ENCODE results near the gene KRABD2.

The KRABD2 gene

GRCh38 chr17:8372422-8372821 is 4.1 kb downstream of the KRABD2 start:
- no peak overlapping the region for H3K9ac ChIP-seq (ENCODE audit: low read length)
- no peaks in the 10 kb centered on the region for H3K9me3 Mint-ChIP-seq (ENCODE audit: unreplicated experiment)
- H3K4me3 Mint-ChIP-seq (ENCODE audit: unreplicated experiment) = no peak overlapping the region
- H3K4me1 Mint-ChIP-seq (ENCODE audit: low read depth, unreplicated experiment) = peaks cover 10% of the 10 kb centered on the region
- no peaks in the 10 kb centered on the region for H3K9me3 ChIP-seq (ENCODE audit: insufficient read depth, low read depth, low read length)
- H3K27me3 Mint-ChIP-seq (ENCODE audit: low read depth, unreplicated experiment) = no peaks in the 10 kb centered on the region
- no peak overlapping the region for H3K27ac ChIP-seq (ENCODE audit: low read depth, low read length)
- H3K4me2 ChIP-seq (ENCODE audit: low read length) = no peak overlapping the region
- DNase-seq (ENCODE audit: low read depth) (no peak), FAIRE-seq (no peak)
- H3K27ac Mint-ChIP-seq (ENCODE audit: unreplicated experiment) = no peak overlapping the region
- peaks cover 20% of the 10 kb centered on the region for H3K36me3 ChIP-seq (ENCODE audit: insufficient read depth, low read length)
- H3K27me3 ChIP-seq (ENCODE audit: insufficient read depth, low read length) = no peaks in the 10 kb centered on the region
- peaks cover 12% of the 10 kb centered on the region for H3K79me2 ChIP-seq (ENCODE audit: insufficient read depth, low read length)
- H3K4me1 ChIP-seq (ENCODE audit: insufficient read depth, low read length) = peaks cover 14% of the 10 kb centered on the region
- TF ChIP-seq CTCF (IDR thresholded peaks at IDR 0.05; ENCODE audit: insufficient read depth, low read depth, low read length) = no peak
- no peak for TF ChIP-seq EZH2 (IDR thresholded peaks at IDR 0.05; ENCODE audit: insufficient read depth, low read length)
- H2AFZ ChIP-seq (ENCODE audit: low read depth, low read length) = no peak overlapping the region
- H4K20me1 ChIP-seq (ENCODE audit: insufficient read depth, low read length) = peaks cover 8% of the 10 kb centered on the region
- H3K36me3 Mint-ChIP-seq (ENCODE audit: low read depth, unreplicated experiment) = peaks cover 12% of the 10 kb centered on the region
- no peak overlapping the region for H3K4me3 ChIP-seq (ENCODE audit: insufficient read depth, low read depth, low read length)

GRCh38 chr17:8371786-8372185 is 4.7 kb downstream of the KRABD2 start:
- Mint-ChIP-seq H3K27ac (ENCODE audit: unreplicated experiment) (no peak overlapping the region), H3K4me1 (ENCODE audit: low read depth, unreplicated experiment) (peaks cover 6% of the 10 kb centered on the region), H3K4me3 (ENCODE audit: unreplicated experiment) (no peak overlapping the region), H3K27me3 (ENCODE audit: low read depth, unreplicated experiment) (no peaks in the 10 kb centered on the region), H3K9me3 (ENCODE audit: unreplicated experiment) (no peaks in the 10 kb centered on the region), H3K36me3 (ENCODE audit: low read depth, unreplicated experiment) (peaks cover 9% of the 10 kb centered on the region)
- H4K20me1 ChIP-seq (ENCODE audit: insufficient read depth, low read length) = peaks cover 2% of the 10 kb centered on the region
- H3K4me3 ChIP-seq (ENCODE audit: insufficient read depth, low read depth, low read length) = no peak overlapping the region
- H3K36me3 ChIP-seq (ENCODE audit: insufficient read depth, low read length) = peaks cover 14% of the 10 kb centered on the region
- no peaks in the 10 kb centered on the region for H3K27me3 ChIP-seq (ENCODE audit: insufficient read depth, low read length)
- H2AFZ ChIP-seq (ENCODE audit: low read depth, low read length) = no peak overlapping the region
- TF ChIP-seq CTCF (IDR thresholded peaks at IDR 0.05; ENCODE audit: insufficient read depth, low read depth, low read length) (no peak), EZH2 (IDR thresholded peaks at IDR 0.05; ENCODE audit: insufficient read depth, low read length) (no peak)
- peaks cover 12% of the 10 kb centered on the region for H3K79me2 ChIP-seq (ENCODE audit: insufficient read depth, low read length)
- no peak for DNase-seq (ENCODE audit: low read depth)
- H3K9ac ChIP-seq (ENCODE audit: low read length) = no peak overlapping the region
- no peak for FAIRE-seq
- no peaks in the 10 kb centered on the region for H3K9me3 ChIP-seq (ENCODE audit: insufficient read depth, low read depth, low read length)
- peaks cover 11% of the 10 kb centered on the region for H3K4me1 ChIP-seq (ENCODE audit: insufficient read depth, low read length)
- H3K27ac ChIP-seq (ENCODE audit: low read depth, low read length) = no peak overlapping the region
- no peak overlapping the region for H3K4me2 ChIP-seq (ENCODE audit: low read length)

- Mint-ChIP-seq H3K27ac (ENCODE audit: unreplicated experiment) (no peak overlapping the region), H3K4me1 (ENCODE audit: low read depth, unreplicated experiment) (peaks cover 17% of the 10 kb centered on the region), H3K36me3 (ENCODE audit: low read depth, unreplicated experiment) (peaks cover 9% of the 10 kb centered on the region), H3K27me3 (ENCODE audit: low read depth, unreplicated experiment) (no peaks in the 10 kb centered on the region), H3K4me3 (ENCODE audit: unreplicated experiment) (no peak overlapping the region), H3K9me3 (ENCODE audit: unreplicated experiment) (no peaks in the 10 kb centered on the region)
- Histone ChIP-seq H3K27ac (ENCODE audit: low read depth, low read length) (no peak overlapping the region), H3K36me3 (ENCODE audit: insufficient read depth, low read length) (peaks cover 13% of the 10 kb centered on the region), H3K79me2 (ENCODE audit: insufficient read depth, low read length) (no peaks in the 10 kb centered on the region), H4K20me1 (ENCODE audit: insufficient read depth, low read length) (no peaks in the 10 kb centered on the region), H3K9ac (ENCODE audit: low read length) (no peak overlapping the region), H3K9me3 (ENCODE audit: insufficient read depth, low read depth, low read length) (no peaks in the 10 kb centered on the region), H3K4me2 (ENCODE audit: low read length) (no peak overlapping the region), H3K4me3 (ENCODE audit: insufficient read depth, low read depth, low read length) (no peak overlapping the region), H3K4me1 (ENCODE audit: insufficient read depth, low read length) (peaks cover 10% of the 10 kb centered on the region), H2AFZ (ENCODE audit: low read depth, low read length) (no peak overlapping the region), H3K27me3 (ENCODE audit: insufficient read depth, low read length) (no peaks in the 10 kb centered on the region)
- TF ChIP-seq CTCF (IDR thresholded peaks at IDR 0.05; ENCODE audit: insufficient read depth, low read depth, low read length) (no peak), EZH2 (IDR thresholded peaks at IDR 0.05; ENCODE audit: insufficient read depth, low read length) (no peak)
- DNase-seq (ENCODE audit: low read depth) = no peak
- no peak for FAIRE-seq
Measured at GRCh38 chr17:8369944-8370343, 6.6 kb downstream of the KRABD2 start.

All from astrocyte (in vitro differentiated cells and primary cell).